T-helper 2 cell (primary cell): ENCODE measurements around the gene DCDC1.

Experiments
- DNase-seq, 5 experiments: peaks; one replicate each; pipeline versions ENCODE4 v3.0.0 to v3.0.0-alpha.2; 2012 to 2022
- total RNA-seq, 2 donors: gene quantifications; one replicate each; lab custom pipeline; 2026; lab: John Stamatoyannopoulos, UW

DCDC1 gene, protein sequence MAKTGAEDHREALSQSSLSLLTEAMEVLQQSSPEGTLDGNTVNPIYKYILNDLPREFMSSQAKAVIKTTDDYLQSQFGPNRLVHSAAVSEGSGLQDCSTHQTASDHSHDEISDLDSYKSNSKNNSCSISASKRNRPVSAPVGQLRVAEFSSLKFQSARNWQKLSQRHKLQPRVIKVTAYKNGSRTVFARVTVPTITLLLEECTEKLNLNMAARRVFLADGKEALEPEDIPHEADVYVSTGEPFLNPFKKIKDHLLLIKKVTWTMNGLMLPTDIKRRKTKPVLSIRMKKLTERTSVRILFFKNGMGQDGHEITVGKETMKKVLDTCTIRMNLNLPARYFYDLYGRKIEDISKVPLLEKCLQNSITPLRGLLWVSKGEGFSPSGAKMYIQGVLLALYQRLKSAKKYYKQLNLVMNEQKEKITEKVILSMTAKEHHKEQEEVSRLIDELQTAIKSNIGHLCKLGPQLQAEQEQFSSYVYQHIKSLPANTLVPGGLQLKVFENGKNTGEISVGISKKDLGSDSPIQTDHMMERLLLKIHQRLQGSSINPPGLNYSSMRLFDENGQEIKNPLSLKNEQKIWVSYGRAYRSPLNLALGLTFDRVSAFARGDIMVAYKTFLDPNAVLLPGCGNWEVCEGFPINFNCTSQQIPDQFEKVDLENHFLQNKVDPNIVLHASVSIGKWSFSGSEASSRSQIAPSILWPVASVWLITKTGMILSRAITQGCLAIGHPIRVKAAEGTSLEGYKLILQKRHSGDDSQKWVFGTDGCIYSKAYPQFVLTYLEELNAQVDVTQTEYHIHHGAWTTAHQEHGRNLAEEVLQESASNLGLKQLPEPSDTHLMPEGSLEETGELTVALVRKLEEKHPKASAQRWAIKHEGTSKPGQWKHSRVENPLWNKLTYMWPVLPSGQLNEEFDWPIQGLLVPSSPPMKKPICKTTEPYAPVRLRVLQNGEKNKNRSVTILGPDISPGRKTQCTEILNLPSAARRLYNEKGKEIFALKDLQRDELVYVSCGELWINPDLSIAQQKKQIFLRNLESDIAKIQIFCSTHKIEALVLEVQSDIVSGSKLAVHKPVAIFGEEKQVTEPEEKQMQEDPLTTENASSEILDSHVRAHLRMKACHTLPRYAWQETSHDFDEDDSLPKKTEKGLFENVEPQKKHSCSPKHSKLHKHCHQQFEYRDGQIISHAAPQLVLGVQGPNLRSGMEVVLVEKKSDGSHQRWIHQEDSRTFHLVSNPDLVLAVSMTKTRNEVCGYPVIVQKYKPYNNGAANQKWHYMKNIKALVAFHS (N-terminal part only)
- total RNA-seq: 0.31 to 0.47 reads per million in 2 donors

DNA sequence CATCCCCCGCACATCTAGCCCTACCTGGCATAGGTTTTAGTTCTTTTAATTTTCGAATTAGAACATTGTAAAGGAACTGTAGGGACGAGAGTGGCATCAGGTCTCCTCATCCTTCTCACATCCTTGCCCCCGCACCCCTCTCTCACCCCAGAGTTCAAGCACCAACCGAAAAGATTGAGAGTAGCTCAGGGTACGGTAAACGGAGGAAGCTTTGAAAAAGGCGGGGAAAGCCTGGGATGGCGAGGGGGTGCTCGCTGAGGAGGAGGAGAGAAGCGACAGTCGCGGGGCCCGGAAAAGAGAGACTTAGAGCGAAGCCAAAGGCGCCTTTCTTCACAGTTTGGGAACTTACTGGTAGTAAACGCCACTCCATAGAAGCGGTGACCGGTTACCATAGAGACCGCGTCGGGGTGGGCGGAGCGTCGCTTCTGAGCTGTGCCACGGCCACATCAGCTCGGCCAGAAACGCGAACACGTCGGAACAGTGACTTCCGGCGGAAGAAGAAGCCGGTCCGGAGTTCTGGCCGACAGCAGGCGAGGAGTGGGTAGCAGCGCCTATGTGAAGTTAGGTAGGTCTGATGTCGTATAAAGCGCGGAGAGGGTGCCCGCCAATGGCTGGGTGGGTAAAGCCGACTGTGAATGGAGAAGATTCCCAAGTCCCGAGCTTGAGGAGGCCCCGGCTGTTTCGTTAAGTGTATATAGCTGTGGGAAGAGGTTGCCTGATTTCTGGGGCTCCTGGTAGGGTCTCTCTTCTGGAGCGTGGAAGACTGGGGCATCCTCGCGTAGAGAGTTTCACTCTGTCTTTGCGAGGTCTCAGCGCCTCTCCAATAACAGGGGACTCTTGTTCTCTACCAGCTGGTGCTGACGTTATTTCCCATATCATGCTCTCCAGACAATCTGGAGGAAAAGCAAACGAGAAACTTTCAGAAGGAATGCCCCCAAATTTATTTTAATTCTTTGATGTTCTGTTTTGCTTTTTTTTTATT is at the start of gene DCDC1, which contains the start of gene DNAJC24:
DCDC1 (minus strand) TSS at position 392 of the 982 bp plus-strand sequence. CDS start 41,459 bp downstream, outside the sequence.
DNAJC24 (plus strand) TSS at position 513 of the 982 bp plus-strand sequence. CDS start 889 bp downstream, outside the sequence.
- DNase-seq: peak; percentile 76 to 96 (median 89)

DNA sequence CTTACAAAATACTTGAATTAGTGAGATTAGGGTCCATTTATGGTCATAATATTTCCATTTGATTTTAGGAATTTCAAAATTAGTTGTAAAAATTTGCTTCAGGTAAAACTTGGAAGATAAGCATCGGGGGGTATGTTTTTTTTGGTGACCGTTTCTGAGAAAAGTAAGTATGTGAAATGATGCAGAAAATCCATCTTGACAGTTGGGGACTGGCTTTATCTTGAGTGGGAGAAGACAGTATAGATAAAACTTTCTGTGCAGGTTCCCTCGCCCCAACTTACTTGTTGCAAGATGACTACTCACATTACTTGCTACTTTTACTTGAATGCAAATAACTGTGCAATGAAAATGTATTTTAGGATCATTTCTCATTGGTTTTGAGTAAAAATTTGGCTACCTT is 49.6 kb upstream of the DCDC1 start:
- no peak for DNase-seq

- no peak for DNase-seq
These were observed 48.3 kb upstream of the DCDC1 start for GRCh38 chr11:31417816-31418215.

DNA sequence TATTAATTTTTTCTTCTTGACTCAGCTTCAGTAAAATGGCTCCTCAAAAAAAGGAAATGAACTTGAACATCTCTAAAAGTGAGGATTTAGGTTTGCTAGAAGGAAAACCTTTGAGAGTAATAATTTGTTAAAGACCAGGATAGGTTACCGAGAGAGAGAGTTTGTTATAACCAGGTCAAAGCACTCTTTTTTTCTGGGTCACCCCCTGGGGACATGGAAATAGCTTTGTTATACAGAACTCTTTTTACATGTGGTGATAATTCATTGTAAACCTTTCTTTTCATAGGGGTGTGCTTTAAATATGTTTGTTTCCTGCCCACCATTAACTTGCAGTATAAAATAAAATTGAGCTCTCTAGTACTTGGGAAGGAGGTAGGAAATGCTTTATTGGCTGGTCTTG is 47.8 kb upstream of the DCDC1 start:
- no peak for DNase-seq

DNA sequence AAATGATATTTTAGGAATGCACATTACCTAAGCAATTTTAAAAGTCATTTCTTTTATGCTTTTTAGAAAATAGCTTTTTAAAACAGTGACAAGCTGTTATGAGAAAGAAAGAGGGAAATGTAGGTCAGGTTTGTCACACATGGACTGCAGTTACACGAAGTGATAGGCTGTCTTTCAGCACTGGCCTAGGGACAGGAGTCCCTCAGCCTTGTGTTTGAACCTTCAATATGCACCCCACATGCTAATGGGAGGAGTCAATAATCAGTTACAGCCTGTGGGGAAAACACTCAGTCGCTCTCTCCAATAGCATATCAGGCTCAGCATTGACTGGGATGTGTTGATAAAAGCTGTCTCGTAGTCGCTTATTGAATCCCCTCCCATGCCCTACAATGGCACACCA is 45.9 kb upstream of the DCDC1 start:
- DNase-seq: no peak

DNA sequence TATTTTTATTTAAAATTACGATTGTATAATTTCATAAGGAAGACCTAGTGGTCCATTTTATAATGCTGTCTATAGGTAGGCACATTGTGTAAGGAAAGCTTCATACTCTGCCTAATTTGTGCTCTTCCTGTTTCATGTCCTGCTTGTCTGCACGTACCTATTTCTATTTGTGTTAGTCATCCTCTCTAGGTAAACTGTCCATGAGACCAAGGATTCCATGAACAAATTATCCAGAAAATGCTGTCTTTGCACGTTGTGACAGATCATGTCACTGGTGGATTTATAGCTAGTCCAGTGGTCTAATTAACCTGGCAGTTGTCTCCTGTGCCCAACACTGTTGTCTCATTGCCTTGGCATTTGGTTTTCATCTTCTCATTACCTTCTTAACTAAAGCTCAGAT is 44.8 kb upstream of the DCDC1 start:
- no peak for DNase-seq

DNA sequence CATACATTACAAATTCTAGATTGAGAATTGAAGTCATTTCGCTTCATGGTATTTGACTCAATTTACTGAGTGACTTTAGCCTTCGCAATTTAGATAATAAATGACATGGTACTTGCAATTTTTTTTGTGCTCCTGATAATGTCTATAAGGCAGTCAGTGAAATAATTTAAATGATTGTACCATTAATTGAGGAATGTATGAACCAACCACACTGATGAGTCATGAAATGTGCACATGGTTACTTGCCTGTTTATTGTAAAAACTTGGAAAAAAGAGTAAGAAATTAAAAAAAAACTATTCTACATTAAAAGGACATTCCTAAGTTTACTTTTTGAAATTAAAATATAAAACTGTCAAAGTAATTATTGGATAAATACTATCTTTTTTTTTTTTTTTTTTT is 43.4 kb upstream of the DCDC1 start:
- no peak for DNase-seq

DNA sequence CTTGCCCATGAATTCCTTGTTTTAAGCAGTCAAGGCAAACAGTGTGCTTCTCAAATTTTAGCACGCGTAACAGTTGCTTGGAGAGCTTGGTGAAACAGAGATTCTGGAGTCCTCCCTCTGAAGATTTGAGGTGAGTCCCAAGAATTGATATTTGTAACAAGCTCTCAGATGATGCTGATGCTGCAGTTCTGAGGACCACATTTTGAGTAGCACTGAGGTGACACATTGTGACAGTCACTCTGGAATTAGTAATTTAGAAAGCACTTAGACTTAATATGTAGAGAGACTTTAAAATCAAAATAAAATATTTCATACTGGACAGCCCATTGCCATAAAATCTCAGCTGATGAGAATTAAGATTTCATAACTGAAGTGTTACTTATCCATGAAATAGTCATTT is 38.7 kb upstream of the DCDC1 start:
- peak in 1 of 5 experiments; percentile 2 for DNase-seq

- no peak for DNase-seq
These were observed 35.1 kb upstream of the DCDC1 start for GRCh38 chr11:31404614-31405013.

DNA sequence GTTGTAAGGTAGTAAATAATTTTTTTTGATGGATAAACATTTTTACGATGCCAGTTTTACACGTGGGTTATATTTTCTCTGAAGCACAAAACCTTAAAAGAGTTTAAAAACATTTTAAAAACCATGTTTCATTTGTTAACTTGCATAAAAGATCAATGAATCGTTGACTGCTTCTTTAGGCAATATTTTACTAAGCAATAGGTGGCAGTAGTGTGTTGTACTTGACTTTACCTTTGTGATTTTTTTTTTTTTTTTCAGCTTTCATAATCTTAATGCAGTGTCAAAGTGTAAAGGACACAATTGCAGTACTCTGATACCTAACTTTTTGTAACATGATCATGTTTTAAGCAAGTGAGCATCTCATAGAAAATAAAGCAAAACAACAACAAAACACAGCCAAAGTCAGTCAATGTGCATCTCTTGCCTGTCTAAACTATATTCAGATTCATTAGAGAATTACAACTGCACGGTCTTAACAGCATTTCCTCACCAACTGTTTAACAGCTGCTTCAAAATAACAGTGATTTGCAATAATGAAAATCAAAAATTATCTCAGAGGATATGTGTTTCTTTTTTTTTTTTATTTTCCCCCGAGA is 27.8 kb upstream of the DCDC1 start:
- peak in 1 of 5 experiments; percentile 30 for DNase-seq

DNA sequence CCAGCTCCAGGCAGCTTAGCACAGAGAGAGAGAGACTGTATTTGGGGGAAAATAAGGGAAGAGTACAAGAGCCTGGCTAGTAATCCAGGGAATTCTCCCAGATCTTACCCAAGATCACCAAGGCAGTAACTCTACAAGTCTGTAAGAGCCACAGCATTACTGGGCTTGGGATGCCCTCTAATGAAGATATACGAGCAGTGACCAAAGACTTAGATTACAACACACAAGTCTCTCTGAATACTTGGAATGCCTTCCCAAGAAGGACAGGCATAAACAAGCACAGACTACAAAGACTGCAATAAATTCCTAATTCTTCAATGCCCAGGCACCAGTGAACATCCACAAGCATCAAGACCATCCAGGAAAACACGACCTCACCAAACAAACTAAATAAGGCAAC is 17.8 kb upstream of the DCDC1 start:
- DNase-seq: no peak

DNA sequence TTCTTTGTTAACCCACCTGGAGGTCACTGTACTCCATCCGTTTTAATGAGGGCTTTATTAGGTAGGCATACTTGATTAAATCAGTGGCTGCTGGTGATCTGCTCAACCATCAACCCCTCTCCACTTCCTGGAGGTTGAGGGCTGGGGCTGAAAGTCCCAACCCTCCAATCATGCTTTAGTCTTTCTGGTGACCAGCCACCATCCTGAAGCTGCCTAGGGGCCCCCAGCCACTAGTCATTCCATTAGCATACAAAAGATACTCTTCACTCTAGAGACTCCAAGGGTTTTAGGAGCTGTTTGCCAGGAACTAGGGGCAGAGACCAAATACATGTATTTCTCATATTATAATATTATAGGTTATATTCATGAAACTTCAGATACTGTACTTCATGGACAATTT is 13.6 kb upstream of the DCDC1 start:
- DNase-seq: no peak

DNA sequence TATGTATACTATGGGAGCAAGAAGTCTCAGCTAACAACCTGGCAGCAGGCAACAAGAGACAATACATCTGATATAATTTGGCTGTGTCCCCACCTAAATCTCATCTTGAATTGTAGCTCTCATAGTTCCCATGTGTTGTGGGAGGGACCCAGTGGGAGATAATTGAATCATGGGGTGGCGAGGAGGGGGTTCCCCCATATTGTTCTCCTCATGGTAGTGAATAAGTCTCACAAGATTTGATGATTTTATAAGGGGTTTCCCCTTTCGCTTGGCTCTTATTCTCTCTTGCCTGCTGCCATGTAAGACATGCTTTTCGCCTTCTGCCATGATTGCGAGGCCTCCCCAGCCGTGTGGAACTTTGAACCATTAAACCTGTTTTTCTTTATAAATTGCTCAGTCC is 6.3 kb upstream of the DCDC1 start:
- DNase-seq: no peak

- peak in 3 of 5 experiments; percentile 6 to 78 (median 15) for DNase-seq
These were observed 2.7 kb downstream of the DCDC1 start for GRCh38 chr11:31366795-31367194.

GRCh38 chr11:31361743-31362142 is 7.8 kb downstream of the DCDC1 start:
- DNase-seq: no peak

- DNase-seq: no peak
These were observed 13.7 kb downstream of the DCDC1 start for GRCh38 chr11:31355817-31356216.

GRCh38 chr11:31355131-31355530 is 14.4 kb downstream of the DCDC1 start:
- no peak for DNase-seq

- DNase-seq: no peak
These were observed 18.4 kb downstream of the DCDC1 start for GRCh38 chr11:31351168-31351567.

GRCh38 chr11:31340903-31341572 is 28.5 kb downstream of the DCDC1 start:
- peak in 1 of 5 experiments; percentile 35 for DNase-seq

DNA sequence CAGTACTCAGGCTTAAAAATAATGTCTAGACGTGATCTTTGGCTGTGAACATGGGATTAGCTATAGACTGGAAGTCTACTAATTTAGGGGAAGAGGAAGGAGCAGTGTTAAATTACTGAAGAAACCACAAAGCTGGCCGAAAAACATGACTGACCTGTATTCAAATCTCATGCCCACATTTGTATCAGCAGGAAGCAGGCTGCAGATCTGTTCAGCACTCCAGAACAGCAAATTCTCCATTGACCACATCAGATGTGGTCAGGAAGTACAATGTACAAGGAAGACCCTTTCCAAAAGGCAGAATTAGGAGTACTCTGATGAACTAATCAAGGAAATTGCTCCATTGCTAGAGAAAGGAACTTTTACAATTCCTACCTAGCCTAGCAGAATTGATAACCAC is 31.7 kb downstream of the DCDC1 start:
- no peak for DNase-seq
